C4-2B (cell line): ENCODE data around the gene DNAJC8.

ENCODE experiments used
- ZFX ChIP-seq: fragments of 450-650 bp; IDR thresholded peaks from 2 replicates; pipeline ENCODE4 v1.6.1; 2017
- TF ChIP-seq, protein P1 (sequence below): fragments of 450-650 bp; conservative IDR thresholded peaks from 2 replicates; pipeline ENCODE4 v1.5.1; 2017; ENCODE audit warnings: mild to moderate bottlenecking

GRCh38 chr1:28190337-28190979, 42.4 kb downstream of the DNAJC8 start:
- TF ChIP-seq, protein P1, sequence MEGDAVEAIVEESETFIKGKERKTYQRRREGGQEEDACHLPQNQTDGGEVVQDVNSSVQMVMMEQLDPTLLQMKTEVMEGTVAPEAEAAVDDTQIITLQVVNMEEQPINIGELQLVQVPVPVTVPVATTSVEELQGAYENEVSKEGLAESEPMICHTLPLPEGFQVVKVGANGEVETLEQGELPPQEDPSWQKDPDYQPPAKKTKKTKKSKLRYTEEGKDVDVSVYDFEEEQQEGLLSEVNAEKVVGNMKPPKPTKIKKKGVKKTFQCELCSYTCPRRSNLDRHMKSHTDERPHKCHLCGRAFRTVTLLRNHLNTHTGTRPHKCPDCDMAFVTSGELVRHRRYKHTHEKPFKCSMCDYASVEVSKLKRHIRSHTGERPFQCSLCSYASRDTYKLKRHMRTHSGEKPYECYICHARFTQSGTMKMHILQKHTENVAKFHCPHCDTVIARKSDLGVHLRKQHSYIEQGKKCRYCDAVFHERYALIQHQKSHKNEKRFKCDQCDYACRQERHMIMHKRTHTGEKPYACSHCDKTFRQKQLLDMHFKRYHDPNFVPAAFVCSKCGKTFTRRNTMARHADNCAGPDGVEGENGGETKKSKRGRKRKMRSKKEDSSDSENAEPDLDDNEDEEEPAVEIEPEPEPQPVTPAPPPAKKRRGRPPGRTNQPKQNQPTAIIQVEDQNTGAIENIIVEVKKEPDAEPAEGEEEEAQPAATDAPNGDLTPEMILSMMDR = no peak
- TF ChIP-seq ZFX = no peak
